WERI-Rb-1 (cell line): ENCODE measurements around the gene SPATA6L.

Source experiments
- DNase-seq: peaks from one replicate; pipeline ENCODE4 v3.0.0-alpha.2; 2020
- H3K27ac ChIP-seq: fragments of 250-450 bp; sonication (Bioruptor Pico); 2 replicates; pipeline ENCODE4 v1.5.1; 2020; ENCODE audit warnings: mild to moderate bottlenecking, moderate library complexity
- H3K27me3 ChIP-seq: fragments of 250-450 bp; sonication (Bioruptor Pico); 2 replicates; pipeline ENCODE4 v1.5.1; 2021; ENCODE audit warnings: mild to moderate bottlenecking, low read depth, moderate library complexity; ENCODE audit not compliant: insufficient read depth, severe bottlenecking
- H3K36me3 ChIP-seq: fragments of 250-450 bp; sonication (Bioruptor Pico); 2 replicates; pipeline ENCODE4 v1.5.1; 2020; ENCODE audit warnings: mild to moderate bottlenecking, moderate library complexity
- H3K4me3 ChIP-seq: 2 replicates; pipeline ENCODE4 v1.5.1; 2011; ENCODE audit warnings: low read depth, mild to moderate bottlenecking, control low read depth, low read length
- H3K9me3 ChIP-seq: fragments of 250-450 bp; sonication (Bioruptor Pico); 2 replicates; pipeline ENCODE4 v1.5.1; 2021; ENCODE audit warnings: mild to moderate bottlenecking, moderate library complexity; ENCODE audit not compliant: severe bottlenecking
- TF ChIP-seq, protein P1 (sequence below): IDR thresholded peaks from 2 replicates; pipeline ENCODE4 v1.5.1; 2011; ENCODE audit warnings: low read depth, mild to moderate bottlenecking, control low read depth, inconsistent platforms, low read length

The SPATA6L gene

DNA sequence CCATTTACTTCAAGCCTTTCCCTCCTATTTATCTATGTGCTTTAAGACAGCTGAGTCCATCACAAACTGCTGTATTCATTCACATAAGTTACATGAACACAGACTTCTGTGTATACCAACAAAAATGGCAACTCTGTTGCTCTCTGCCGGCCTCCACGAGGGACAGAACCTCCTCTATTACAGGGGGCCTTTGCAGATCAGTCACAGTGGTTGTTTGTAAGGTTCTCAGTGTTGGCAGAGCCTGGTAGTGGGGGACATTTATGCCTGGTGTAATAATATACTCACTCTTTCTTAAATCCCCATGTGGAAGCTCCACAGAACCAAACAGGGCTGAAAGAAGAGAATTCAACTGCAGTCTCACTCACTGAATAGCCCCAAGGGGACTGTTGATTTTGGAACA, 99.5 kb downstream of the SPATA6L start:
- Histone ChIP-seq H3K36me3 (no peaks in the 10 kb centered on the region), H3K27me3 (no peaks in the 10 kb centered on the region), H3K27ac (no peak overlapping the region), H3K4me3 (no peak overlapping the region), H3K9me3 (no peaks in the 10 kb centered on the region)
- no peak for DNase-seq
- TF ChIP-seq, protein P1, sequence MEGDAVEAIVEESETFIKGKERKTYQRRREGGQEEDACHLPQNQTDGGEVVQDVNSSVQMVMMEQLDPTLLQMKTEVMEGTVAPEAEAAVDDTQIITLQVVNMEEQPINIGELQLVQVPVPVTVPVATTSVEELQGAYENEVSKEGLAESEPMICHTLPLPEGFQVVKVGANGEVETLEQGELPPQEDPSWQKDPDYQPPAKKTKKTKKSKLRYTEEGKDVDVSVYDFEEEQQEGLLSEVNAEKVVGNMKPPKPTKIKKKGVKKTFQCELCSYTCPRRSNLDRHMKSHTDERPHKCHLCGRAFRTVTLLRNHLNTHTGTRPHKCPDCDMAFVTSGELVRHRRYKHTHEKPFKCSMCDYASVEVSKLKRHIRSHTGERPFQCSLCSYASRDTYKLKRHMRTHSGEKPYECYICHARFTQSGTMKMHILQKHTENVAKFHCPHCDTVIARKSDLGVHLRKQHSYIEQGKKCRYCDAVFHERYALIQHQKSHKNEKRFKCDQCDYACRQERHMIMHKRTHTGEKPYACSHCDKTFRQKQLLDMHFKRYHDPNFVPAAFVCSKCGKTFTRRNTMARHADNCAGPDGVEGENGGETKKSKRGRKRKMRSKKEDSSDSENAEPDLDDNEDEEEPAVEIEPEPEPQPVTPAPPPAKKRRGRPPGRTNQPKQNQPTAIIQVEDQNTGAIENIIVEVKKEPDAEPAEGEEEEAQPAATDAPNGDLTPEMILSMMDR: no peak

DNA sequence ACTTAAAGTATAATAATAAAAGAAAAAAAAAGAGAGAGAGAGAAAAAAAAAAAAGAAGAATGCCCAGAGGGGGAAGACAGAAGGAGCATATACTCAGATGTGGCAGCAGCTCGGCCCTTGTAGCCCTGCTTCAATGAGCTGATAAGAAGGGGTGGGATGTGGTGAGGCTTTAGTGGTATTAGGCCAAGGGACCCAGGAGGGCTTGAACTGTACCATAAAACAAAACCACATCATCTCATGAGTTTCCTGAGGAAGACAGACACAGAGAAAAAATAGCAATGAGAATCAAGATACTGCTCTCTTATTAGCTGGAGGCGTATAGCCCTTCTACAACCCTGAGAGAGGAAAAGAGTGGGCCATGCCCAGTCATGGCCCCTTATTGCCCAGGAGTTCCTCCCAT, 103.2 kb downstream of the SPATA6L start:
- TF ChIP-seq, protein P1: no peak
- Histone ChIP-seq H3K4me3 (no peak overlapping the region), H3K36me3 (no peaks in the 10 kb centered on the region), H3K9me3 (no peaks in the 10 kb centered on the region), H3K27me3 (no peaks in the 10 kb centered on the region), H3K27ac (no peak overlapping the region)
- no peak for DNase-seq

DNA sequence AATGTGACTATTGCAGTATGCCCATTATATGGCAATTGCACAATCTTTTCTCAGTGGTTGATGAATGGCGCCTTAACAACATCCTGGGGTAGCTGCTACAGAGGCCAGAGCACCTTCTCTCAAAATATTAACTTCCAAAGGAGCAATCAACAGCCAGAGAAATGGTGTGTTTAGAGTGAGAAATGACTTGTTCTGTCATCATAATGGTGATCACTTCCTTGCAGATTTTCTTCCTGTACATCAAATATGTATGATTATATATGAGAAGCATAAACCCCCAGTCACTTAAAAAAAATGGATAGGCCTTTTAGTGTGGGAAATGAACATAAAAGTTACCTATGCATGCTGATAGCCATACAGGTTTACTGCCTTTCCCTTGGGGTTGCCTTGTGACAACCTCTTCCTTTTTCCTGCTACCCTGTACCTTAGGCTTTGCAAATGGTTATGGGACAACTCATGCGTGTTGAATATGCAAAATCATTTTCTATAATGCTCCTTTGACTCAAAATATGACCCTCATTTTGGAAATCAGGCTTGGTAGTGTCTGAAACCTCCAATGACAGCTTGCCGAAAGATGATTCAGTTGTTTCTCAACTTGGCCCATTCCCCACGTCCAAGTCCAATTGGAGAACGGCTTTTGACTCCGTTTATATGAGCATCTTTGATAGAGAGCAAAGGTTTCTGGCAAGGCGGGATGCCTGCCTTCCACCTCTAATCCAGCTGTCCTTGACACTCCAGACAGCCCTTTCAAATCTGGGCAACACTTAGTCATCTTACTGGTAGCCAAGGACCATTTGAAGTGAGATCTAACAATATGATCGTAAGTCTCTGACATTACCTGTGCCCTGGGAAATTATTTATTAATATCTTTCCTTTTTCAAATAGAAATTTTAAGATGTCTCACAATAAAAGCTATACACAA, 106.8 kb downstream of the SPATA6L start:
- no peak for DNase-seq
- Histone ChIP-seq H3K9me3 (no peaks in the 10 kb centered on the region), H3K27ac (no peak overlapping the region), H3K36me3 (no peaks in the 10 kb centered on the region), H3K4me3 (no peak overlapping the region), H3K27me3 (no peaks in the 10 kb centered on the region)
- TF ChIP-seq, protein P1: no peak

DNA sequence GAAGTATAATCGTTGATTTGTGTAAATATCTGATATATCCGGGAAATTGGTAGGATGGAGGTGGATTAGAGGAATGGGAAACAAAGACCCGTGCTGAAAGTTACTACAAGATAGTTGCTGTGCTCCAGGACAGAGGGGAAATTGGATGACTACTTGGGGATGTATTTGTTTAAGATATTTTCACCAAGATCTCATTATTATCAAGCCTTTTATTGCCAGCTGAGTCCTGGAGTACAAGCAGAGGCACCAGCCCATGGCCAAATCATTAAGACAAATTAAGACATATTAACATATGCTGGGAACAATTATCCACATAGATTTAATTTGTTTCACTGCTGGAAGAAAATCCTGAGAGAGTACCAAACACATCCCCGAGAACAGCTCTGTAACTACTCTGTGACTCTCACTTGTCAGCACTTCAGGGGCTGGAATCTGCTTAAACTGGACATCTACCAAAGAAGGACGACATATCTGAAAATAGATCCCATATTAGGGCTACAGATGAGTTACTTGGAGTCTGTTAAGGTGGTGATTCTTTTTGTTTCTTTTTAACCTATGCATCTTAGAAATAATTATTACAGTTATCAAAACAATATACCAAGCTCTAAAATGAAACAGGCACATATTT, 107.8 kb downstream of the SPATA6L start:
- Histone ChIP-seq H3K4me3 (no peak overlapping the region), H3K9me3 (no peaks in the 10 kb centered on the region), H3K27me3 (no peaks in the 10 kb centered on the region), H3K36me3 (no peaks in the 10 kb centered on the region), H3K27ac (no peak overlapping the region)
- TF ChIP-seq, protein P1: no peak
- no peak for DNase-seq

DNA sequence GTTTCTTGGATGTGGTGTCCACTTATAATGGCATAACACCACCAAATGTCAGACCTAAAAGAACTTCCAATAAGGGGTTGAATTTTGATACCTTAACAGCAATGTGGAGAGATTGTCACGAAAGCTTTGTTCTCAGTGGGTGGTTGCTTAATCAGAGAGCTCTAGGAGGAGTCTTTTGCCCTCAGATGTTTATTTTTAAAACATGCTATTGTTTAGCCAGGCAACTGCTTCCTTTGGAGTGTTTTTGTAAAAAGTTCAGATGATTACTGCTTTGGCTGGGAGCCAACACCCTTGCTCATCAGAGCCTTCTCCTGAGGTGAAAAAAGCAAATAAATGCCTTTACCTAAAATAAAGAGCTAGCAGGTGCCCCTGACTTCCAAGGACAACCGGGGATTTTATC, 111.0 kb downstream of the SPATA6L start:
- Histone ChIP-seq H3K36me3 (no peaks in the 10 kb centered on the region), H3K27ac (no peak overlapping the region), H3K27me3 (no peaks in the 10 kb centered on the region), H3K4me3 (no peak overlapping the region), H3K9me3 (no peaks in the 10 kb centered on the region)
- DNase-seq: no peak
- TF ChIP-seq, protein P1: no peak
